ENCODE measurements around the gene CHGA.
A peak's percentile ranks its signal among the peaks of the same experiment; 100 is the strongest.

The CHGA gene

GRCh38 chr14:92928258-92928629 is 5.3 kb downstream of the CHGA start:
- Histone ChIP-seq H3K9me3 (no peaks in the 10 kb centered on the region), H3K27ac (no peak overlapping the region), H3K36me3 (no peaks in the 10 kb centered on the region), H3K27me3 (peaks cover 35% of the 10 kb centered on the region), H3K4me1 (ENCODE audit: control insufficient read depth in 1 of 2, insufficient read depth in 1 of 2, low read depth in 1 of 2, low read length in 1 of 2) (no peaks in the 10 kb centered on the region), H3K4me3 (ENCODE audit: low read depth in 1 of 2, low read length in 1 of 2) (no peak overlapping the region)
- TF ChIP-seq, protein P1, sequence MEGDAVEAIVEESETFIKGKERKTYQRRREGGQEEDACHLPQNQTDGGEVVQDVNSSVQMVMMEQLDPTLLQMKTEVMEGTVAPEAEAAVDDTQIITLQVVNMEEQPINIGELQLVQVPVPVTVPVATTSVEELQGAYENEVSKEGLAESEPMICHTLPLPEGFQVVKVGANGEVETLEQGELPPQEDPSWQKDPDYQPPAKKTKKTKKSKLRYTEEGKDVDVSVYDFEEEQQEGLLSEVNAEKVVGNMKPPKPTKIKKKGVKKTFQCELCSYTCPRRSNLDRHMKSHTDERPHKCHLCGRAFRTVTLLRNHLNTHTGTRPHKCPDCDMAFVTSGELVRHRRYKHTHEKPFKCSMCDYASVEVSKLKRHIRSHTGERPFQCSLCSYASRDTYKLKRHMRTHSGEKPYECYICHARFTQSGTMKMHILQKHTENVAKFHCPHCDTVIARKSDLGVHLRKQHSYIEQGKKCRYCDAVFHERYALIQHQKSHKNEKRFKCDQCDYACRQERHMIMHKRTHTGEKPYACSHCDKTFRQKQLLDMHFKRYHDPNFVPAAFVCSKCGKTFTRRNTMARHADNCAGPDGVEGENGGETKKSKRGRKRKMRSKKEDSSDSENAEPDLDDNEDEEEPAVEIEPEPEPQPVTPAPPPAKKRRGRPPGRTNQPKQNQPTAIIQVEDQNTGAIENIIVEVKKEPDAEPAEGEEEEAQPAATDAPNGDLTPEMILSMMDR (IDR thresholded peaks at IDR 0.05) = no peak

DNA sequence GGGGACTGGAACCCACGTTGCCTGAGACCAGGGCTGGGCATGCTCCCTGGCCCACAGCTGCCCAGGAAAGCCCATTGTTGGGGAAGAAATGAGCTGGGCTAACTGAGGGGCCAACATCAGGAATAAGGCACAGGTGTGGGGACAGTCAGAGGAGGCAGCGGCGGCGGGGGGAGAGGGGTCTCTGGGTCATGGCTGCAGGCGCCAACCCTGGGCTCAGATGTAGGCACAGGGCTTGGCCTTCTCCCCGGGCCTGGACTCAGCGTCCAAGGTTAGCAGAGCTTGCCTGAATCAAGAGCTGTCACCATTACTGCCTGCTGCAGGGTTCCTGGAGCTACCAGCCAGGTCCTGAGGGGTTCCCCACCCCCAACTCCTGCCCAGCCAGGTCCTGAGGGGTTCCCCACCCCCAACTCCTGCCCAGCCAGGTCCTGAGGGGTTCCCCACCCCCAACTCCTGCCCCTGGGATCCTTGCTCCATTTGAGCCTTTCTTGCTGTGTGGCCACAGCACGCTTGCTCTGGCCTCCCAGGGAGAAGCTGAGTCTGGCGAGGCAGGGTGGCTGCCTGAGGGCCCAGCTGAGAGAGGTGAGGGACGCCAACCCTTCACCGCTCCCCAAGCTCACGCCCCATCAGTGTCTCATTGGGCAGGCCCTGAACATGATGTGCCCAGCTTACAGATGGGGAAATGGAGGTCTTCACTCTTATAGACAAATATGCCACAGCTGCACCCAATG is 6.2 kb downstream of the CHGA start:
- H3K27me3 ChIP-seq = peaks cover 26% of the 10 kb centered on the region
- no peaks in the 10 kb centered on the region for H3K4me1 ChIP-seq (ENCODE audit: control insufficient read depth in 1 of 2, insufficient read depth in 1 of 2, low read depth in 1 of 2, low read length in 1 of 2)
- no peaks in the 10 kb centered on the region for H3K36me3 ChIP-seq
- no peak overlapping the region for H3K4me3 ChIP-seq (ENCODE audit: low read depth in 1 of 2, low read length in 1 of 2)
- TF ChIP-seq, protein P1 (IDR thresholded peaks at IDR 0.05) = no peak
- H3K27ac ChIP-seq = no peak overlapping the region
- no peaks in the 10 kb centered on the region for H3K9me3 ChIP-seq

GRCh38 chr14:92929689-92930608 is 7.0 kb downstream of the CHGA start:
- Histone ChIP-seq H3K4me1 (ENCODE audit: control insufficient read depth in 1 of 2, insufficient read depth in 1 of 2, low read depth in 1 of 2, low read length in 1 of 2) (no peaks in the 10 kb centered on the region), H3K36me3 (no peaks in the 10 kb centered on the region), H3K4me3 (ENCODE audit: low read depth in 1 of 2, low read length in 1 of 2) (no peak overlapping the region), H3K27ac (peak overlapping the region; percentile 10), H3K27me3 (peaks cover 18% of the 10 kb centered on the region), H3K9me3 (no peaks in the 10 kb centered on the region)
- TF ChIP-seq, protein P1 (IDR thresholded peaks at IDR 0.05) = no peak

DNA sequence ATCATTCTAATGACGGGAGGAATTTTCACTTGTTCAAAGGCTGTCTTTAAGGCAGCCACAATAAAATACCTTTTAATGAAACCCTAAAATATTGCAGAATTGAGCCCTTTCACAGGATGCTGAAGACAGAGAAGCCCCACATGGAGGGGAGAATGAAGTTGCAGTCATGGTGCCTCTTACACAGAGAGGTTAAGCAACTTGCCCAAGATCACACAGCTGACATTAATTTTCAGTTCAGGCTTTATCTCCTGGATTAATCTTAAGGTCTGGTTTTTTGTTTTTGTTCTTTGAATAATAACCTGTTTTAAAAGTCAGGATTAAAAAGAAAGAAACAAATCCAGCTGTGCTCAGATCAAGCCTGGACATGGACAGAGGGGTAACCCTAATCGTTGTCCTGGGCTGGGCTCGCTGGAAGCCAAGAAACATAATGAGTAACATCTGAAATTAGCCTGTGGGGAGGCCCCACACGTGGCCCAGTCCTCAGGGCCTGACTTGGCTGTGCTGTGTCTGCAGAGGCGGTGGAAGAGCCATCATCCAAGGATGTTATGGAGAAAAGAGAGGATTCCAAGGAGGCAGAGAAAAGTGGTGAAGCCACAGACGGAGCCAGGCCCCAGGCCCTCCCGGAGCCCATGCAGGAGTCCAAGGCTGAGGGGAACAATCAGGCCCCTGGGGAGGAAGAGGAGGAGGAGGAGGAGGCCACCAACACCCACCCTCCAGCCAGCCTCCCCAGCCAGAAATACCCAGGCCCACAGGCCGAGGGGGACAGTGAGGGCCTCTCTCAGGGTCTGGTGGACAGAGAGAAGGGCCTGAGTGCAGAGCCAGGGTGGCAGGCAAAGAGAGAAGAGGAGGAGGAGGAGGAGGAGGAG is 8.0 kb downstream of the CHGA start:
- Histone ChIP-seq H3K27me3 (peaks cover 7% of the 10 kb centered on the region), H3K36me3 (peaks cover 7% of the 10 kb centered on the region)
- TF ChIP-seq, protein P1 (IDR thresholded peaks at IDR 0.05) = no peak

DNA sequence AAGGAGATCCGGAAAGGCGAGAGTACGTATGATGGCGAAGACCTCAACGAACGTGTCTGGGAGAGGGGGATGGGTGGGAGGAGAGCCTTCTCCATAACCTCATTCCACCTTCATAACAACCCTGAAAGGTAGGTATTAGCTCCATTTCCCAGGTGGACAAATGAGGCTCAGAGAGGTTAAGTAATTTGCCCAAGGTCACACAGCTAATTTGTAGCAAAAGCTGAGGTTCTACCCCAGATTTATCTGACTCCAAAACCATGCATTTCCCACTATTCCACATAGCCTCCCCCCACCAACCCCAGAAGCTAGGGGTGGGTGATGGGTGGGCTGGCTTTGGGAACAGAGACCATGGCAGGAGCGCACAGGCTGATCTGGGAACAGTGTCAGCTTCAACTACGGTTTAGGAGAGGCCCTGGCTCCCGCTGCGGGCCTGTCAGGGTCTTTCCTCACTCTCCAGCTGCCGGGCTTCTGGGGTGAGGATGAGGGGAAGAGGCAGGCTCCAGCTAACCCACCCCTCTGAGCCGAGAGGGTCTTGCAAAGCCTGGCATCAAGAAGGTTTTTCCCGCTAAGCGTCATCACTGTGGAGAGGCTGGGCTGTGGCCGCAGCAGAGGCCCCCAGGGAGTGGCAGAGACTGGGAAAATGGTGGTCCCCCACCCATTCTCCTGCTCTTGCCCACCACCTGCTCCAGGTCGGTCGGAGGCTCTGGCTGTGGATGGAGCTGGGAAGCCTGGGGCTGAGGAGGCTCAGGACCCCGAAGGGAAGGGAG is 8.9 kb downstream of the CHGA start:
- Histone ChIP-seq H3K4me1 (ENCODE audit: control insufficient read depth in 1 of 2, insufficient read depth in 1 of 2, low read depth in 1 of 2, low read length in 1 of 2) (no peaks in the 10 kb centered on the region), H3K4me3 (ENCODE audit: low read depth in 1 of 2, low read length in 1 of 2) (no peak overlapping the region), H3K27me3 (no peaks in the 10 kb centered on the region), H3K36me3 (peaks cover 16% of the 10 kb centered on the region), H3K9me3 (no peaks in the 10 kb centered on the region), H3K27ac (no peak overlapping the region)
- TF ChIP-seq, protein P1 (IDR thresholded peaks at IDR 0.05) = no peak

More for the DNA sequence above, 8.0 kb downstream of the CHGA start:
- Histone ChIP-seq H3K4me3 (ENCODE audit: low read depth in 1 of 2, low read length in 1 of 2) (no peak overlapping the region), H3K27ac (peak overlapping the region; percentile 10), H3K4me1 (ENCODE audit: control insufficient read depth in 1 of 2, insufficient read depth in 1 of 2, low read depth in 1 of 2, low read length in 1 of 2) (no peaks in the 10 kb centered on the region), H3K9me3 (no peaks in the 10 kb centered on the region)

All from neutrophil (primary cell).